OCI-LY3 (cell line): ENCODE results near the gene WFDC5.

Source experiments
- EZH2phosphoT487 ChIP-seq: fragments of 200-600 bp; shearing (Covaris generic); IDR thresholded peaks from 2 replicates; pipeline ENCODE4 v1.6.1; 2018; ENCODE audit warnings: antibody characterized with exemption, mixed run types, low read depth
- TF ChIP-seq, protein P1 (sequence below): fragments of 200-600, 300-600 bp; sonication (generic); IDR thresholded peaks from 2 replicates; pipeline ENCODE4 v1.5.1; 2014; ENCODE audit warnings: antibody characterized with exemption, low read length, low read depth

DNA sequence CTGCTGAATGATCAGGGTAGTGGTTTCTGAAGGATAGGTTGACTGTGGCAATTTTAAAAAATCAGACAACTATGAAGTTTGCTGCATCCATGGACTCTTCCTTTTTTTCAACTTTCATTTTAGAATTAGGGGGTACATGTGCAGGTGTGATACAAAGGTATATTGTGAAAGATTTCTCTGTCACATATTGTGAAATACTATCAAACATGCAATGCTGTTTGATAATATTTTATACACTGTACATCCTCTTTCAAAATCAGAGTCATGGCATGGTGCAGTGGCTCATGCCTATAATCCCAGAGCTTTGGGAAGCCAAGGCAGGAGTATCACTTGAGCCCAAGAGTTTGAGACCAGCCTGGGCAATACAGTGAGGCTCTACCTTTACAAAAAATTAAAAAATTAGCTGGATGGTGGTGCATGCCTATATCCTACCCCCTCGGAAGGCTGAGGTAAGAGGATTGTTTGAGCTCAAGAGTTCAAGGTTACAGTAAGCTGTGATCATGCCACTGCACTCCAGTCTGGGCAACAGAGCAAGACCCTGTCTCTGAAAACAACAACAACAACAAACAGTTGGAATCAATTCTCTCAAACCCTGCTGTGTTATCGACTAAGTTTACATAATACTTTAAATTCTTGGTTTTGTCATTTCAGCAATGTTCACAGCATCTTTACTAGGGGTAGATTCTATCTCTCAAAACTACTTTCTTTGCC is 4.7 kb upstream of the WFDC5 start:
- TF ChIP-seq, protein P1, sequence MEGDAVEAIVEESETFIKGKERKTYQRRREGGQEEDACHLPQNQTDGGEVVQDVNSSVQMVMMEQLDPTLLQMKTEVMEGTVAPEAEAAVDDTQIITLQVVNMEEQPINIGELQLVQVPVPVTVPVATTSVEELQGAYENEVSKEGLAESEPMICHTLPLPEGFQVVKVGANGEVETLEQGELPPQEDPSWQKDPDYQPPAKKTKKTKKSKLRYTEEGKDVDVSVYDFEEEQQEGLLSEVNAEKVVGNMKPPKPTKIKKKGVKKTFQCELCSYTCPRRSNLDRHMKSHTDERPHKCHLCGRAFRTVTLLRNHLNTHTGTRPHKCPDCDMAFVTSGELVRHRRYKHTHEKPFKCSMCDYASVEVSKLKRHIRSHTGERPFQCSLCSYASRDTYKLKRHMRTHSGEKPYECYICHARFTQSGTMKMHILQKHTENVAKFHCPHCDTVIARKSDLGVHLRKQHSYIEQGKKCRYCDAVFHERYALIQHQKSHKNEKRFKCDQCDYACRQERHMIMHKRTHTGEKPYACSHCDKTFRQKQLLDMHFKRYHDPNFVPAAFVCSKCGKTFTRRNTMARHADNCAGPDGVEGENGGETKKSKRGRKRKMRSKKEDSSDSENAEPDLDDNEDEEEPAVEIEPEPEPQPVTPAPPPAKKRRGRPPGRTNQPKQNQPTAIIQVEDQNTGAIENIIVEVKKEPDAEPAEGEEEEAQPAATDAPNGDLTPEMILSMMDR, result no peak
- TF ChIP-seq EZH2phosphoT487, result no peak
